Memory B cell (primary cell): ENCODE measurements around the gene AP3S2.
"Not testable (repeated sequence)": the region's sequence is repeated elsewhere in the genome, so short reads cannot be mapped to it uniquely, and the experiment has no call there.

Experiments used
- ATAC-seq: fragments of 150-1000 bp; cut with Tn5 transposase; 2 replicates; pipeline ENCODE4 v1.10.0; 2021; ENCODE audit warnings: low read depth, mild to moderate bottlenecking, moderate library complexity
- DNase-seq, 2 donors: peaks; one replicate each; pipeline ENCODE4 v3.0.0; 2022; ENCODE audit warnings: low spot score in 2 of 2
- H3K27ac Mint-ChIP-seq: one replicate; pipeline ENCODE4 v1.8.0; 2022; ENCODE audit warnings: mild to moderate bottlenecking, moderate library complexity, mixed read lengths
- H3K27me3 Mint-ChIP-seq: one replicate; pipeline ENCODE4 v1.8.0; 2022; ENCODE audit warnings: mixed read lengths
- H3K36me3 Mint-ChIP-seq: one replicate; pipeline ENCODE4 v1.8.0; 2022; ENCODE audit warnings: mild to moderate bottlenecking, mixed read lengths
- H3K4me1 Mint-ChIP-seq: one replicate; pipeline ENCODE4 v1.8.0; 2022; ENCODE audit warnings: mixed read lengths
- H3K4me3 Mint-ChIP-seq: one replicate; pipeline ENCODE4 v1.8.0; 2022; ENCODE audit warnings: mild to moderate bottlenecking, moderate library complexity, mixed read lengths
- H3K9me3 Mint-ChIP-seq: one replicate; pipeline ENCODE4 v1.8.0; 2022; ENCODE audit warnings: mixed read lengths

AP3S2 gene

GRCh38 chr15:89845305-89845893, 48.4 kb downstream of the AP3S2 start:
- Mint-ChIP-seq H3K4me3 (no peak overlapping the region), H3K27ac (no peak overlapping the region), H3K36me3 (peaks cover 17% of the 10 kb centered on the region), H3K27me3 (no peaks in the 10 kb centered on the region), H3K4me1 (peaks cover 10% of the 10 kb centered on the region), H3K9me3 (no peaks in the 10 kb centered on the region)
- DNase-seq (no peak), ATAC-seq (no peak)

- H3K4me3 Mint-ChIP-seq, result no peak overlapping the region
- no peak for ATAC-seq
- H3K36me3 Mint-ChIP-seq, result peaks cover 15% of the 10 kb centered on the region
- no peak overlapping the region for H3K27ac Mint-ChIP-seq
- no peak for DNase-seq
- H3K9me3 Mint-ChIP-seq, result no peaks in the 10 kb centered on the region
- no peaks in the 10 kb centered on the region for H3K27me3 Mint-ChIP-seq
- H3K4me1 Mint-ChIP-seq, result peaks cover 8% of the 10 kb centered on the region
These were observed 51.8 kb downstream of the AP3S2 start for GRCh38 chr15:89841962-89842361.

DNA sequence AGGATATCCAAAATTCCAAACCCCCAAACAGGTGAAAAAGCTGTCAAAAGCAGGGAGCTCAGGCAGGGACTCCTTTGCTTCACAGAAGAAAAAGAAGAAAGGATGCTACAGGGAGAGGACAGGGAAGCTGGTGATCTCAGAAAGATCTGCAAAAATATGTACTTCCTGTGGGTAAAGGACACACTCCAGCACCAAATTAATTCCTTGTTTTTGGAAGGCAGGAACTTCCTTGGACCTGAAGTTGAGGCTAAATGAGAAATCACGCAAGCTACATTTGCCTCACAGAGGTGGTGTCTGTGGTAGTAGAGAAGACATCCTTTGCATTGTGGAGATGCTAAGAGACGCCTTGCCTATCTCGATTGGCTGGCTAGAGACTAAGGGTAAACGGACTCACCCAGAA, 52.5 kb downstream of the AP3S2 start:
- H3K27ac Mint-ChIP-seq, result no peak overlapping the region

GRCh38 chr15:89839167-89839810, 54.5 kb downstream of the AP3S2 start:
- Mint-ChIP-seq H3K36me3 (peaks cover 28% of the 10 kb centered on the region), H3K27ac (no peak overlapping the region), H3K27me3 (no peaks in the 10 kb centered on the region), H3K4me1 (peaks cover 8% of the 10 kb centered on the region), H3K4me3 (no peak overlapping the region), H3K9me3 (no peaks in the 10 kb centered on the region)
- no peak for ATAC-seq
- no peak for DNase-seq

More for the DNA sequence above, 52.5 kb downstream of the AP3S2 start:
- Mint-ChIP-seq H3K4me3 (no peak overlapping the region), H3K36me3 (peaks cover 22% of the 10 kb centered on the region), H3K9me3 (no peaks in the 10 kb centered on the region), H3K27me3 (no peaks in the 10 kb centered on the region), H3K4me1 (peaks cover 8% of the 10 kb centered on the region)
- no peak for ATAC-seq
- DNase-seq, result no peak

DNA sequence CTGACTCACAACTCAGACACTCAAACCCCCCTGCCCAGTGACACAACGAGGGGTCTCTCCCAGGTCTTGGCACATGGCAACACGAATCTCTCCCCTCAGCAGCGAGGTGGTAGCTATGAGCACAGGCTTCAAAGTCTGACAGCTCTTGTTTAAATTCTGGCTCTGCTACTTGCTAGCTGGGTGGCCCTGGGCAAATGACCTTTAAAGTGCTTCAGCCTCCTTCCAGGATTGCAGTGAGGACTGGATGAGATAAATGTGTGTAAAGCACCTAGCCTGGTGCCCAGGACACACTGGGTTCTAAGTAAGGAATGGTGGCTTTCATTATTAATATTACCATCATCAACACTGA, 56.0 kb downstream of the AP3S2 start:
- DNase-seq (no peak), ATAC-seq (no peak)
- Mint-ChIP-seq H3K36me3 (peaks cover 38% of the 10 kb centered on the region), H3K27ac (no peak overlapping the region), H3K4me3 (no peak overlapping the region), H3K27me3 (no peaks in the 10 kb centered on the region), H3K9me3 (no peaks in the 10 kb centered on the region), H3K4me1 (peaks cover 8% of the 10 kb centered on the region)

DNA sequence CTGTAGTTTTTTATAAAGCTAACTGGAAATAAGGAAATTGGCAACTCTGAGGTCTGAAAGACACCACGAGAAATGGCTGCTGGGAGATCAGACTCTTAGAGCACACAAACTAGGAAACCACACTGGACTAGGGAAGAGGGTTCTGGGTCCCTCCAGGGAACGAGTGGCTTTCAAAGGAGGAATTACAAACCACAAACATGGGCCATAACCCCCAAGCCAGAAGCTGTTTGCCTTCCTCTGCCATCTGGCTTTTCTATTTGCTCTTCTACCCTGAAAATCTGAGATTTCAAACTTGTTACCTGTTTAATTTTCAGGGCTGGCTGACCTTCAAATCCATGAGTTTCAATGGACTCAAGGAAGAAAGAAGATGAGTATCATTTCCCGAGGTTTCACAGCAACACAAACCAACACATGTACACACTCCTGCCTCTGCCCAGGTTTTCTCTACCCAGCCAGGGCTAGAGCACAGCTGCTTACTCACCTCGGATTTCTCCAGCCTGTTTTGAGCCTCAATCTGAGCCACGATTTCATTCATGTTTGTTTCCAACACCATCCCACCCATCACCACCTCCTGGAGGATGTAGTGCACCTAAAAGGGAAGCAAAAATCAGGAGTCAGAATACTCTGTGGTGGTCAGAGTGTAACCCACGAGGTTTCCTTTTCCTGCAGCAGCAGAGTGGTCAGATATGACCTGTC, 56.5 kb downstream of the AP3S2 start:
- no peak overlapping the region for H3K4me3 Mint-ChIP-seq
- no peaks in the 10 kb centered on the region for H3K9me3 Mint-ChIP-seq
- ATAC-seq (no peak), DNase-seq (no peak)
- no peaks in the 10 kb centered on the region for H3K27me3 Mint-ChIP-seq
- H3K27ac Mint-ChIP-seq, result no peak overlapping the region
- H3K36me3 Mint-ChIP-seq, result peaks cover 38% of the 10 kb centered on the region
- peaks cover 8% of the 10 kb centered on the region for H3K4me1 Mint-ChIP-seq

GRCh38 chr15:89836267-89837133, 57.3 kb downstream of the AP3S2 start:
- Mint-ChIP-seq H3K36me3 (peaks cover 34% of the 10 kb centered on the region), H3K4me3 (no peak overlapping the region), H3K9me3 (no peaks in the 10 kb centered on the region), H3K4me1 (peaks cover 6% of the 10 kb centered on the region), H3K27me3 (no peaks in the 10 kb centered on the region), H3K27ac (no peak overlapping the region)
- DNase-seq (no peak), ATAC-seq (no peak)

- no peak for DNase-seq
- Mint-ChIP-seq H3K9me3 (no peaks in the 10 kb centered on the region), H3K27ac (no peak overlapping the region), H3K36me3 (peaks cover 31% of the 10 kb centered on the region), H3K4me1 (peaks cover 8% of the 10 kb centered on the region), H3K4me3 (no peak overlapping the region), H3K27me3 (no peaks in the 10 kb centered on the region)
- ATAC-seq, result no peak
These were observed 58.6 kb downstream of the AP3S2 start for GRCh38 chr15:89835176-89835564.

DNA sequence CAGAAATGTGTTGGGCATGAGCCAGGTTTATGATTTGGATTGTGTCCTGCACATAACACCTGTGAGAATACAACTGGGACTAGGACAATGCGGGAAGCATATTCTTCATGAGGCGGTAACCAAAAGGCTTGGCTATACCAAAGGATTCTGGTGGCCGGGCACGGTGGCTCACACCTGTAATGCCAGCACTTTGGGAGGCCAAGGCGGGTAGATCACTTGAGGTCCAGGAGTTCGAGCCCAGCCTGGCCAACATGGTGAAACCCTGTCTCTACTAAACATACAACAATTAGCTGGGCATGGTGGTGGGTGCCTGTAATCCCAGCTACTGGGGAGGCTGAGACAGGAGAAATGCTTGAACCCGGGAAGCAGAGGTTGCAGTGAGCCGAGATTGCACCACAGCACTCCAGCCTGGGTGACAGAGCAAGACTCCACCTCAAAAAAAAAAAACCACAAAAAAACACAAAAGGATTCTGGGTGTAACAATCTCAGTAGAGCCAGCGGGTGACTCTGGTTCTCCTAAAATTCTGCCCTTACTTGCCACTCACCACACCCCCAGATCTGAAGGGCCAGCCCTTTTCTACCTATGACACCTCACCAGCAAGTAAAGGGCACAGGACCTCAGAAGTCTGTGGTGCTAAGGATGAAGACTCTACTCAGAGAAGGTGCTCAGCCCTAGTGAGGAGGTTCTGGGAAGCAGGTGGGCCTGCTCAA, 59.2 kb downstream of the AP3S2 start:
- H3K36me3 Mint-ChIP-seq, result peaks cover 29% of the 10 kb centered on the region
- not testable (repeated sequence) for H3K9me3 Mint-ChIP-seq, H3K27me3 Mint-ChIP-seq, H3K4me1 Mint-ChIP-seq, H3K27ac Mint-ChIP-seq, DNase-seq, ATAC-seq, H3K4me3 Mint-ChIP-seq

DNA sequence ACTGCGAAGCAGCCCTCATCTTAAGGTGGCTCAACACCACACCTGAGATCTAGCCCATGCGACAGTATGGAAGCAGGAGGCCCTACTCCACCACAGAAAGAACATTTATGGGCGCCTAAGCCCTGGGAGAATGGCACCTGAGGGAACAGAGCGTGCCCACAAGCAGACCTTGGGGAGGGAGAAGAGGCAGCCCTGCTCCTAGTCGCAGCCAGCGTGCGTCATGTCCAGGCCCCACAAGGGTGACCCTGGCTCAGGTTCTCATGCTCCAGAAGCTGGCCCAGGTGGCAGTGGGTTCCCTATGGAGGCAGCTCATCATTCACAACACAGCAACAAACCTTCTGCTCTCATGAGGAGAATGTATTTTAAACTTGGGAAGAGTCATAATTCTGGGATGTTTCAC, 59.8 kb downstream of the AP3S2 start:
- Mint-ChIP-seq H3K9me3 (no peaks in the 10 kb centered on the region), H3K4me1 (peaks cover 4% of the 10 kb centered on the region), H3K36me3 (peaks cover 29% of the 10 kb centered on the region), H3K27ac (no peak overlapping the region), H3K4me3 (no peak overlapping the region), H3K27me3 (no peaks in the 10 kb centered on the region)
- DNase-seq, result no peak
- no peak for ATAC-seq

DNA sequence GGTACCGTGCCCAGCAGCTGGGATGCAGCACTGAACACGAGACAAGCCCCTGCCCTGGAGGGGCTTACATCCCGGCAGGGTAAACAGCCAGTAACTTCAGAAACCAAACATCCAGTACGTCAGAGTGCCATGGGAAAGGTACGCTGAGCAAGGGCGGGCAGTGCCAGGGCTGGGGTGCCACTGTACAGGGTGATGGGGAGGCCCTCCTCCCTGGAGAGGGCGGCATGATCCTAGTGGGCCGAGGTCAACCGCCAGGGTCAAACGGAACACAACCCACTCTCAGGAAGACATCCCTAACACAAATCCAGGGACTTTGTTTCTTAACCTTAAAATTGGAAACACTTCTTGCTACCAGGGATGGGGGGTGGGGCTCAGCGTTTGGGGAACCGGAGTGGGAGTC, 63.2 kb downstream of the AP3S2 start:
- DNase-seq, result no peak
- H3K36me3 Mint-ChIP-seq, result peaks cover 20% of the 10 kb centered on the region
- H3K9me3 Mint-ChIP-seq, result no peaks in the 10 kb centered on the region
- H3K27ac Mint-ChIP-seq, result no peak overlapping the region
- no peak overlapping the region for H3K4me3 Mint-ChIP-seq
- peaks cover 5% of the 10 kb centered on the region for H3K4me1 Mint-ChIP-seq
- ATAC-seq, result no peak
- H3K27me3 Mint-ChIP-seq, result no peaks in the 10 kb centered on the region

DNA sequence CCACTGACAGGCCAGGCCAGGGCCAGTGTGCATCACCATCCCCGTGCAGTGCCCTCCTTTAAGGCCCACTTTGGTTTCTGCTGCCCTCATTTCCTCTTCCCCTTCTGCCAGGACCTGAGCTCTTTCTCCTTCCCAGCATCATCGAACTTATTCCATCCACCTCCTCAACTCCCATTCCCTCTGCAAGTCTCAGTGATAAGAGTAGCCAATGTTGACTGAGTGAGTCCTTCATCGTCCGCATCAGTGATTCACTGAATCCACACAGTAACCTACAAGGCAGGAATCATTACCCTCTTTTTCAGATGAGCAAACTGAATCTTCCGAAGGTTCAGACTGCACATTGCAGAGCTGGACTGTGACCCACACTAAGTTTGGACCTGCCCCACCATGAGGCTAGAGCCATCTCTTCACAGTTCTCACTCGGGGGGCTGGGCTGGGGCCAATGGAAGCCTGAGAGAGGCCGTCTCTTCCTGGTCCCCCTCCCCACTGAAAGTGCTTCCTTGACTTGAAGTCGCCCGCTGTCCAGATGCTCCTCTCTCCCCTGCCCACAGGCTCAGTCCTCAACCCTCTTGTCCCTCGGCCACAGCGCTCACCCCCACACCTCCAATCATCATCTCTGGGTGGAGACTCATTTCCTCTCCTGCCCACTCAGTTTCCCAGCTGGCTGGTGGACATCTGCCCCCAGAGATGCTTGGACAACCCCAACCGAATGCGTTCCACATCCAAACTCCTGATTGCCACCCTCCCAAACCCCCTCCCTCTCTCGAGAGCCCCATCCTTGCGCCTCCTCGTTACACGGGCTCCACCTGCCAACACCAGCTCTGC, 64.0 kb downstream of the AP3S2 start:
- Mint-ChIP-seq H3K9me3 (no peaks in the 10 kb centered on the region), H3K4me3 (no peak overlapping the region), H3K36me3 (peaks cover 13% of the 10 kb centered on the region), H3K27me3 (no peaks in the 10 kb centered on the region), H3K4me1 (peaks cover 11% of the 10 kb centered on the region), H3K27ac (no peak overlapping the region)
- DNase-seq, result no peak
- no peak for ATAC-seq

- Mint-ChIP-seq H3K4me1 (peaks cover 12% of the 10 kb centered on the region), H3K27me3 (peaks cover 2% of the 10 kb centered on the region), H3K4me3 (no peak overlapping the region), H3K27ac (no peak overlapping the region), H3K36me3 (peaks cover 10% of the 10 kb centered on the region), H3K9me3 (no peaks in the 10 kb centered on the region)
- DNase-seq, result no peak
- ATAC-seq, result no peak
These were observed 64.6 kb downstream of the AP3S2 start for GRCh38 chr15:89829161-89829560.
